B cell (primary cell): ENCODE data around the gene SLC20A1.

Experiments
- CTCF ChIP-seq: fragments of 200-600 bp; IDR thresholded peaks from one replicate; pipeline ENCODE4 v1.8.0; 2022; ENCODE audit warnings: antibody characterized with exemption, mild to moderate bottlenecking
- EZH2 ChIP-seq: IDR thresholded peaks from 2 replicates; pipeline ENCODE4 v1.6.1; 2012; ENCODE audit warnings: borderline replicate concordance, low read depth, mild to moderate bottlenecking, moderate library complexity, low read length; ENCODE audit not compliant: insufficient read depth, poor library complexity, severe bottlenecking

- no peak for TF ChIP-seq CTCF
- no peak for TF ChIP-seq EZH2
Observed at GRCh38 chr2:112666761-112667122, 21.0 kb downstream of the SLC20A1 start.
